Spinal cord (tissue), 10 donors: ENCODE measurements around the gene TEDC2. TPM values are rescaled to one million over a fixed set of nuclear protein-coding genes. Genes with fewer than 3 reads are reported as not detected.

Source experiments
- DNase-seq, 6 donors: peaks; one replicate each; pipeline versions ENCODE4 v3.0.0 to v3.0.0-alpha.2; 2013 to 2015; ENCODE audit warnings: low spot score in 6 of 6, low read depth in 4 of 6
- H3K27ac ChIP-seq: one replicate; pipeline ENCODE4 v1.5.1; 2013; ENCODE audit warnings: low read depth, low read length, control low read depth
- H3K27me3 ChIP-seq: one replicate; pipeline ENCODE4 v1.6.1; 2013; ENCODE audit warnings: low read length; ENCODE audit not compliant: control insufficient read depth, insufficient read depth
- H3K36me3 ChIP-seq: one replicate; pipeline ENCODE4 v1.6.1; 2013; ENCODE audit warnings: low read length; ENCODE audit not compliant: control insufficient read depth, insufficient read depth
- H3K4me1 ChIP-seq: one replicate; pipeline ENCODE4 v1.6.1; 2013; ENCODE audit warnings: low read length; ENCODE audit not compliant: control insufficient read depth, insufficient read depth
- H3K4me3 ChIP-seq: one replicate; pipeline ENCODE4 v1.5.1; 2013; ENCODE audit warnings: low read depth, low read length, control low read depth
- H3K9me3 ChIP-seq: one replicate; pipeline ENCODE4 v1.6.1; 2013; ENCODE audit warnings: low read length; ENCODE audit not compliant: control insufficient read depth, insufficient read depth
- WGBS: methylation state at CpG from one replicate; pipeline ENCODE4 v1.1.5; 2013; ENCODE audit warnings: missing lambda C conversion rate; ENCODE audit not compliant: insufficient coverage; 5-methylcytosine and 5-hydroxymethylcytosine counted together
- polyA plus RNA-seq, 2 donors: library from polyadenylated mRNA; unstranded; fragments of 120-200 nt; gene quantifications; one replicate each; pipeline ENCODE4 v1.2.1, GENCODE V29; 2013; ENCODE audit not compliant: insufficient read length in 2 of 2
- total RNA-seq, 2 donors: library from RNA; depleted of rRNA in 1 of 2; stranded (reverse); fragments of 120-200 nt in 1 of 2; fragments of >200 nt in 1 of 2; gene quantifications; one replicate each; pipeline versions ENCODE4 v1.2.3 to v1.2.4, GENCODE V29; 2013 to 2014
- donor health status: healthy.

Gene TEDC2
- total and polyA plus RNA-seq, 4 donors: 4.4 to 12.1 (median 10.0) TPM

GRCh38 chr16:2462031-2462866, 2.3 kb downstream of the TEDC2 start:
- no peaks in the 10 kb centered on the region for H3K9me3 ChIP-seq
- peaks cover 35% of the 10 kb centered on the region for H3K4me1 ChIP-seq
- H3K36me3 ChIP-seq: peaks cover 53% of the 10 kb centered on the region
- DNase-seq: no peak
- H3K27me3 ChIP-seq: no peaks in the 10 kb centered on the region
- H3K4me3 ChIP-seq: no peak overlapping the region
- WGBS: 95% methylated on average over 22 of the region's 23 CpGs
- H3K27ac ChIP-seq: no peak overlapping the region

DNA sequence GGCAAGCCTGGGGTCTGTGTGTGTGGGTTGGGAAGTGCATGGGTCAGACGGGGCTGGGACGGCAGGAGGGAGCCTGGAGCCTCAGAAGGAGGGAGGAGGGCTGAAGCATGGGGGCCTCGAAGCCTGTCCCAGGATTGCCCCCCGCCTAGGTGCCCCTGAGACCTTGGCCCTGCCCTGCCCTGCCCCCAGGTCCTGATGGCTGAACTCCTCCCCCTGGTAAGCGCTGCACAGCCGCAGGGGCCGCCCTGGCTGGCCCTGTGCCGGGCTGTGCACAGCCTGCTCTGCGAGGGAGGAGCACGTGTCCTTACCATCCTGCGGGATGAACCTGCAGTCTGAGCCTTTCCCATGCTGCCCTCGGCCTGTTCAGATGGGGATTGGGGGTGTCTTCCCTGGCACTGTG, 4.4 kb downstream of the TEDC2 start:
- H3K27ac ChIP-seq: no peak overlapping the region
- WGBS: 92% methylated on average over 12 of the region's 12 CpGs
- H3K4me1 ChIP-seq: peaks cover 41% of the 10 kb centered on the region
- H3K4me3 ChIP-seq: no peak overlapping the region
- no peaks in the 10 kb centered on the region for H3K27me3 ChIP-seq
- DNase-seq: no peak
- H3K9me3 ChIP-seq: no peaks in the 10 kb centered on the region
- H3K36me3 ChIP-seq: peaks cover 36% of the 10 kb centered on the region

DNA sequence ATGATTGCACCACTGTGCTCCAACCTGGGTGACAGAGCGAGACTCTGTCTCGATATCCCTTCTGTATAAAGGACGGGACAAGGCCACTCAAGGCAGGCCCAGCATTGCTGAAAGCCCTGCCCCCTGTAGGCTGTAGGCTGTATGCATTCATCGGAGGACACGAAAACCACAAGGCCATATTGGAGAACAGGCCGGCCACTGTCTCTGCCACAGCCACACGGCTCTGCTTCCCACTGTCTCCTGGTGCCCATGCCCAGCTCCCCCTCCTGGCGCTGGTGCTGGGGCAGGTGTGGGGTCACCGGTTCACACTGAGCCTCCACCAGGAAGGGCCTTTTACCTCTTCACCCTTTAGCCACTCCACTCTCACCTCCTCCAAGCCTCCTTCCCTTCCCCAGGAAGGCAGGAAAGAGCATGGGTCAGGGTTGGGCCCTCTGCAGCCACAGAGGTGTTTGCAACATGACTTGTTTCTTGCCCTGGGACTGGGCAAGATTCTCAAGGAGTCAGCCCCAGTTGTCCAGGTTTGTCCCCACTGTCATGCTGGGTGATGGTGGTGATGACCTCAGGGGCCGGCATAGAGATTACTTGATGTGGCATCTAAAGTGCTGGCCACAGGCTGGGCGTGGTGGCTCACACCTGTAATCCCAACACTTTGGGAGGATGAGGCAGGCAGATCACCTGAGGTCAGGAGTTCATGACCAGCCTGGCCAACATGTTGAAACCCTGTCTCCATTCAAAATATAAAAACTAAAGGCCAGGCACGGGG, 5.9 kb downstream of the TEDC2 start:
- H3K27ac ChIP-seq: no peak overlapping the region

GRCh38 chr16:2466667-2467527, 7.0 kb downstream of the TEDC2 start:
- peak overlapping the region; percentile 2 for H3K4me3 ChIP-seq
- H3K4me1 ChIP-seq: peaks cover 43% of the 10 kb centered on the region
- H3K36me3 ChIP-seq: peaks cover 24% of the 10 kb centered on the region
- H3K27ac ChIP-seq: peak overlapping the region; percentile 64
- no peaks in the 10 kb centered on the region for H3K9me3 ChIP-seq
- DNase-seq: no peak
- H3K27me3 ChIP-seq: no peaks in the 10 kb centered on the region
- 84% methylated on average over 25 of the region's 29 CpGs for WGBS

More for the DNA sequence above, 5.9 kb downstream of the TEDC2 start:
- Histone ChIP-seq H3K27me3 (no peaks in the 10 kb centered on the region), H3K36me3 (peaks cover 35% of the 10 kb centered on the region), H3K4me3 (no peak overlapping the region), H3K9me3 (no peaks in the 10 kb centered on the region), H3K4me1 (peaks cover 44% of the 10 kb centered on the region)
- DNase-seq: peak in 1 of 6 donors; percentile 7
- WGBS: 77% methylated on average over 12 of the region's 12 CpGs

DNA sequence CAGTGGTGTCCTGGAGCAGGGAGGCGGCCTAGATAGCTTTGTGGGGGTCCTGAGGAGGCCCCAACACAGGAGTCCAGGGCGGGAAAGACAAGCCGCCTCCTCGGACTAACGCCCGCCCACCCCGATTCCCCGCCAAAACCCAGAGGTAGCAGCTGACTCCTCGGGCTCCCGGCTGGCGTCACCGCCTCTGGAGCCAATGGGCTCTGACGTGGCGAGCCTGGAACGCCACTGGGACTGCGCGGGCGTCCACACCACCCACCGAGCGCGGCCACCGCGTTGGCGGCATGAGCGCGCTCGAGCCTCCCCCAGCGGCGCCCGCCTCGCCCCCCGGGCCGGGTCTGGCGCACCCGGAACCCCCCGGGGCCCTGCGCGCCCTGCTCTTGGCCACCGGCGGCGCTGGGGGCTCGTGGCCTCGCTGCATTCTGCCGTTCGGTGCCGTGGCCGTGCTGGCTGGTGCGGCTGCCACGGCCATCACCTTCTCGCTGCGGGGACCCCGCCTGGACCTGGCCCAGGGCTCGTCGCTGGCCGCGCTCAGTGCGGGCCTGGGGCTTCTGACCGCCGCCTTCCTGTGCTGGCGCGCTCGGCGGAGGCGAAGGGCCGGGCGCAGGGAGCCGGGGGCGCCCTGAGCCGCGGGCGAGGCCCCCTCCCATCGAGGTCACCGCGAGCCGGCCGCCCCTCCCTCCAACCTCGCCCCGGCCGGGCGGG, 7.8 kb downstream of the TEDC2 start:
- H3K9me3 ChIP-seq: no peaks in the 10 kb centered on the region
- H3K27me3 ChIP-seq: no peaks in the 10 kb centered on the region
- H3K27ac ChIP-seq: peak overlapping the region; percentile 64
- H3K4me3 ChIP-seq: peak overlapping the region; percentile 27
- H3K4me1 ChIP-seq: peaks cover 51% of the 10 kb centered on the region
- under 1% methylated on average over 79 of the region's 80 CpGs for WGBS
- peak in 2 of 6 donors; percentile 89 for DNase-seq
- H3K36me3 ChIP-seq: peaks cover 23% of the 10 kb centered on the region

DNA sequence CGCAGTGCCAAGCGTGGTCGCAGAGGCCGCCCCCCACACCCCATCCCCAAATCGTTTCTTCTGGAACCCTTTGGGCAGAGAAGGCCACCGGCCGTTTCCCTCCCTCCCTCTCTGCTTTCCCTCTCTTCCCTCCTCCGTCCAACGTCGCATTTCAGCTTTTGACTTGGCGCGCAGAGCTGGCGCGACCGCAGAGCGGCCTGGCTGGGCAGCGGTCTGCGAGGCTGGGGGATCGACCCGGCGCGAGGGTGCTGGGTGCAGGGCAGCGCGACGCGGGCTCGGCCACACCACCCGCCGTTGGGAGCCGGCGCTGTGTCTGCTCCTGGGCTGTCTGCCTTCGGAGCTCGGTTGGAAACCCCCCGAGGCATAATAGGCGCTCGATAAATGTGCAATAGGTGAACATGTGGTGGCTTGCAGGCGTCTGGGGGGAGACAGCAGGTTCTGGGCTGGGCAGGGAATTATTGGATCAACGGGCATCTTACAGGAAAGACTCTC, 8.4 kb downstream of the TEDC2 start:
- Histone ChIP-seq H3K9me3 (no peaks in the 10 kb centered on the region), H3K4me1 (peaks cover 57% of the 10 kb centered on the region), H3K4me3 (peak overlapping the region; percentile 27), H3K27me3 (no peaks in the 10 kb centered on the region), H3K27ac (no peak overlapping the region), H3K36me3 (peaks cover 25% of the 10 kb centered on the region)
- WGBS: 1% methylated on average over 36 of the region's 38 CpGs
- peak in 2 of 6 donors; percentile 58 to 59 for DNase-seq

GRCh38 chr16:2468725-2469398, 9.0 kb downstream of the TEDC2 start:
- Histone ChIP-seq H3K27me3 (no peaks in the 10 kb centered on the region), H3K27ac (peak overlapping the region; percentile 73), H3K4me1 (peaks cover 60% of the 10 kb centered on the region), H3K36me3 (peaks cover 23% of the 10 kb centered on the region), H3K9me3 (no peaks in the 10 kb centered on the region), H3K4me3 (peak overlapping the region; percentile 27)
- peak in 2 of 6 donors; percentile 72 to 74 for DNase-seq
- WGBS: 8% methylated on average over 8 of the region's 14 CpGs

DNA sequence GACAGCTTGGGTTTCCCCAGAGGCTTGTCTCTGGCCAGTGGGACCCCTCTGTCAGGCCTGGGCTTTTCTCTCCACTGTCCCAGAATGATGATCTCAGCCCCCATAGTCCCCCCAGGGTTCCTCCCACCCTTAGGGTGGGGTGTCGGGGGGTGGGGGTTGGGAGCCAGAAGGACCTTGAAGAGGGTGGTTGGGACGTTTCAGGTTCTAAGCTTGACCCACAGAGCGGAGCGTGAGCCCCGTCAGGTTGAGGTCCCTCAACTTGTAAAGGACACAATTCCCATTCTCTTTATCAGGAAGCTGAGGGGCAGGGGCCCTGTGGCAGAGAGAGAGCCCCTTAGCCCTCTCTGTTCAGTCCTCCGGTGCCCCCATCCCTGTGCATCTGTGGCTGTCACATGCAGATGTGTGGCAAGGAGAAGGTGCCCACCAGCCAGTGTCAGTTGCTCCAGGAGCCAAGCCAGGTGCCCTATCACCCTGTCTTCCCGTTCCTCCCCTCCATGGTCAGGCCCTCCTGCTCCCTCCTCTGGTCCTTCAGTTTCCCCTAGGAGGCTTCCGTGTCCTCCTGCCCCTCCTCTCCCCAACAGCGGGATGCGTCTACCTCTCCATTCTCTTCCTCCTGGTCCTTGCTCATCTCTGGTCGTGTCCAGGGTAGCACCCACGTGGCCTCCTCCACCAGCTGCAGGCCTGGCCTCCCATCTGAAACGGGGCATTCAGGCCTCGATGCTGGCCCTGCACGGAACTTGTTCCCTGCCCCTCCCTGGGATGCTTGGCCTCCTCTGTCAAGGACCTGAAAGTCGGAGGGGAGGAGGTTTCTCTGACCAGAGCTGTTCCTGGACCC, 9.7 kb downstream of the TEDC2 start:
- Histone ChIP-seq H3K9me3 (no peaks in the 10 kb centered on the region), H3K4me3 (no peak overlapping the region), H3K4me1 (peaks cover 65% of the 10 kb centered on the region), H3K36me3 (peaks cover 15% of the 10 kb centered on the region), H3K27ac (peak overlapping the region; percentile 73), H3K27me3 (no peaks in the 10 kb centered on the region)
- DNase-seq: no peak
- 66% methylated on average over 13 of the region's 16 CpGs for WGBS
